Measurements from ENCODE around the gene RCAN1. TPM values are rescaled to one million over a fixed set of nuclear protein-coding genes. Genes with fewer than 3 reads are reported as not detected.

RCAN1 gene
- total RNA-seq, 2 experiments from 2014 or later: 11.5 to 13.2 TPM

DNA sequence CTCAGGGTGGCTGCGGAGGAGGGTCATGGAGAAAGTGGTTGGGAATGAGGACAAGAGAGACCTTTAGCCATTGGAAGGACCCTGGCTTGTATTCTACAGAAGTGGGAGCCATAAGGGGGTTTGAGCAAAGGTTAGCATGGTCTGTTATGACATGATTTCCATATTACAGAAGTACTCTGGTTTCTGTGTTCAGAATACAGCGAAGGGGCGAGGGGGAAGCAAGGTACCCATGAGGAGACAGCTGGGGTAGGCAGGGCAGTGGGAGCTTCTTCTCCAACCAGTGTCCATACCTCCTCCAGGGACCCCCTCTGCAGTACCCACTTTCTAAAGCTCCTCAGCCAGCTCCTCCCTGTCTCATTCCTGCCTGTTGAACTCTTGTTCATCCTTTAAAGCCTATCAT, 81.0 kb downstream of the RCAN1 start:
- no peak for DNase-seq
- peaks cover 11% of the 10 kb centered on the region for H3K4me1 Mint-ChIP-seq
- H3K27ac Mint-ChIP-seq: peak overlapping the region; percentile 49
- H3K4me3 Mint-ChIP-seq: no peak overlapping the region
- peaks cover 7% of the 10 kb centered on the region for H3K36me3 Mint-ChIP-seq
- H3K9me3 Mint-ChIP-seq: peaks cover 1% of the 10 kb centered on the region
- no peaks in the 10 kb centered on the region for H3K27me3 Mint-ChIP-seq

- H3K4me1 Mint-ChIP-seq: peaks cover 16% of the 10 kb centered on the region
- H3K27ac Mint-ChIP-seq: no peak overlapping the region
- H3K4me3 Mint-ChIP-seq: no peak overlapping the region
- peaks cover 7% of the 10 kb centered on the region for H3K36me3 Mint-ChIP-seq
- no peak for DNase-seq
- peaks cover 3% of the 10 kb centered on the region for H3K9me3 Mint-ChIP-seq
- no peaks in the 10 kb centered on the region for H3K27me3 Mint-ChIP-seq
Measured at GRCh38 chr21:34531399-34531798, 83.5 kb downstream of the RCAN1 start.

- Mint-ChIP-seq H3K36me3 (peaks cover 7% of the 10 kb centered on the region), H3K27ac (no peak overlapping the region), H3K4me3 (no peak overlapping the region), H3K9me3 (peaks cover 3% of the 10 kb centered on the region), H3K27me3 (no peaks in the 10 kb centered on the region), H3K4me1 (peaks cover 22% of the 10 kb centered on the region)
- no peak for DNase-seq
Measured at GRCh38 chr21:34530261-34530660, 84.7 kb downstream of the RCAN1 start.

- no peak for DNase-seq
- Mint-ChIP-seq H3K4me3 (no peak overlapping the region), H3K9me3 (peaks cover 3% of the 10 kb centered on the region), H3K27ac (no peak overlapping the region), H3K36me3 (peaks cover 5% of the 10 kb centered on the region), H3K4me1 (peaks cover 19% of the 10 kb centered on the region), H3K27me3 (no peaks in the 10 kb centered on the region)
Measured at GRCh38 chr21:34528131-34528561, 86.8 kb downstream of the RCAN1 start.

DNA sequence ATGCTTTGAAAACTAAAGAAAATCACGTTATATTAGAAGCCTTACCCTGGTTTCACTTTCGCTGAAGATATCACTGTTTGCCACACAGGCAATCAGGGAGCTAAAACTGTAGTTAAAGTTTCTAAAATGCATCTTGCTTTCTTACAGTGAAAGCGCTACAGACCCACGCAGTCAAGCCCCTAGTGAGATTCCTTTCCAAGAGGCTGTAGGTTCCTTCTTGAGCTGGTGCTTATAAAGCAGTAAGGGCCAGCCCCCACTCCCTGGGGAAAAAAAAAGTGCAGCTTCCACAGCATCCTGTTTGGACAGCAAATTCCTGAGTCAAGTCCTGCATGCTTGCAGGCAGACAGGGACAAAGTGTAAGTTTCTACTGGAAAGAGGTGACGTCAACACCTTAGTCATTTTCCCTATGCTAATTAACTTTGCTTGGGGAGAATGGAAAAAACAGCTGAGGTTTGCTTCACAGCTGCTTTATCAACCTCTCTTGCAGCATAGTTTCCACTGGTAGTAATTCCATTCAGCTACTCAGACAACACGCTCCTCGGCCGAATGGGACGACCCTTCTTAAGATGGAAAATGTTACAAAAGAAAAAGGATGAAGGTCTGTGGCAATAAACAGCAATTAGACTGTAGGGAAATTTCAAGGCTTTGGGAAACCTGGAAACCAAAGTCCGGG, 88.2 kb downstream of the RCAN1 start:
- peaks cover 5% of the 10 kb centered on the region for H3K36me3 Mint-ChIP-seq
- H3K27me3 Mint-ChIP-seq: no peaks in the 10 kb centered on the region
- peaks cover 25% of the 10 kb centered on the region for H3K4me1 Mint-ChIP-seq
- DNase-seq: peak; percentile 47
- peak overlapping the region; percentile 66 for H3K4me3 Mint-ChIP-seq
- H3K9me3 Mint-ChIP-seq: peaks cover 3% of the 10 kb centered on the region
- H3K27ac Mint-ChIP-seq: peak overlapping the region; percentile 92

DNA sequence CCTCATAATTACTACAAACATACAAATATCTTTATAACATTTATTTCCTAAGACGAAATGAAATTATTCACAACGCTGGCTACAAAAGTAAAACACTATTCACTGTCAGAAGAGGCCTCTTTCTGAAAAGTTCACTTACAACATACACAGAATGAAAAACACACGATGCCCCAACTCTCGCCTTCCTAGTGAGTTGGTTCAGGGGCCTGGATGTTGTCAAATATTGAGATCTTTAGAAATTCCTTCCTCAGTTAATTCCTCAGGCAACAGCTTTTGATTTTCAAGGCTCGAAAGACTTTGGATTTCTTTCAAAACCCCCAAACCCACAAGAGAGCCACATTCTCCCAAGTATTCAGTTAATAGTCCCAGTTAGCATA, 88.7 kb downstream of the RCAN1 start:
- Mint-ChIP-seq H3K4me3 (peak overlapping the region; percentile 66), H3K27ac (peak overlapping the region; percentile 92), H3K4me1 (peaks cover 25% of the 10 kb centered on the region), H3K27me3 (no peaks in the 10 kb centered on the region), H3K36me3 (peaks cover 9% of the 10 kb centered on the region), H3K9me3 (peaks cover 3% of the 10 kb centered on the region)
- DNase-seq: no peak

DNA sequence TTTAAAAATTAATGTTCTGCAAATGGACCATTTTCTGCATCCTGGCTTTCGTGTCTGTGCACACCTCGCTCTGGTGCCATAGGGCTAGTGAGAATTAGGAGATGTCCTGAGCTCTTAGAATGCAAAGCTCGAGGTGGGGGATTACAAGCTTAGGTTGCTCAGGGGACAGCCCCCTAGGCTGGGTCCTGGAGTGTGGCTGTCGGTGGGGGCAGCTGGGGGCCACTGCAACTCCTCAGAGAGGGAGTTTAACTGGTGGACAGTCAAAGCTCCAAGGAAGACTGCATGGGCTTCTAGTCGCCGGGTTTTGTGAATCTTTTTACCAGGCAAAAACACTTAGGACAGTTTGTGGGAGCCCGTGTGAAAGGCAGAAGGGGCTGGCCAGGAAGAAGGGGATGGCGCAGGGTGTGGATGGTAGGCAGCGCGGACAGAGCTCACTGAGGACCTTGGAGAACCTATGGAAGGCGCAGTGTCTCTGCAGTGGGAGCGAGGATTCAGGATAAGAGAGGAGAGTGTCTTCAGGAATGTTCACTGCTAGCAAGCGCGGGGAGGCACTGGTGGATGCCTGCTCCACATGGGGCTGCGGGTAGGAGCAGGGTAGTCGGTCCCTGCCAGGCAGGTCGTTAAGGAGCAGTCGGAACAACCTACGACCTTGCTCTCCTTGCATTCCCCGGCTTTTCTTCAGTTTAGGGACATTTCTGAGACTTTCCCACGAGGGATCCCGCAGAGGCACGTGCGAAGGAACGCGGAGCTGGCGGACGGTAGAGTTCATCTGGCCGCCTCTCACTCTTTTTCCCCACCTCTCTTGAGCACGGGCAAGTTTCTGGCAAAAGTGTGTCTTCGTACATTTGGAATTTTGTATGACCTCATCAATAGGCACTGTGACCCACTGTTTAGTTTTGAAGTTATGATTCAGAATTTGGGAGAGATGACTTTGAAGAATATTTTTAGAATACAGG, 90.0 kb downstream of the RCAN1 start:
- Mint-ChIP-seq H3K9me3 (peaks cover 3% of the 10 kb centered on the region), H3K27me3 (no peaks in the 10 kb centered on the region), H3K4me3 (no peak overlapping the region), H3K36me3 (peaks cover 6% of the 10 kb centered on the region), H3K27ac (no peak overlapping the region), H3K4me1 (peaks cover 25% of the 10 kb centered on the region)
- DNase-seq: no peak

GRCh38 chr21:34523019-34523555, 91.8 kb downstream of the RCAN1 start:
- Mint-ChIP-seq H3K27ac (no peak overlapping the region), H3K4me1 (peaks cover 26% of the 10 kb centered on the region), H3K9me3 (peaks cover 1% of the 10 kb centered on the region), H3K36me3 (peaks cover 6% of the 10 kb centered on the region), H3K27me3 (no peaks in the 10 kb centered on the region), H3K4me3 (no peak overlapping the region)
- DNase-seq: no peak

- no peaks in the 10 kb centered on the region for H3K9me3 Mint-ChIP-seq
- peaks cover 12% of the 10 kb centered on the region for H3K36me3 Mint-ChIP-seq
- no peaks in the 10 kb centered on the region for H3K27me3 Mint-ChIP-seq
- no peak overlapping the region for H3K4me3 Mint-ChIP-seq
- H3K27ac Mint-ChIP-seq: no peak overlapping the region
- H3K4me1 Mint-ChIP-seq: peaks cover 33% of the 10 kb centered on the region
- no peak for DNase-seq
Measured at GRCh38 chr21:34522284-34522683, 92.6 kb downstream of the RCAN1 start.

- Mint-ChIP-seq H3K4me1 (peaks cover 31% of the 10 kb centered on the region), H3K27ac (no peak overlapping the region), H3K4me3 (no peak overlapping the region), H3K9me3 (no peaks in the 10 kb centered on the region), H3K36me3 (peaks cover 12% of the 10 kb centered on the region), H3K27me3 (no peaks in the 10 kb centered on the region)
- no peak for DNase-seq
Measured at GRCh38 chr21:34521561-34521960, 93.4 kb downstream of the RCAN1 start.

GRCh38 chr21:34520764-34521508, 94.0 kb downstream of the RCAN1 start:
- Mint-ChIP-seq H3K27ac (no peak overlapping the region), H3K4me3 (no peak overlapping the region), H3K27me3 (no peaks in the 10 kb centered on the region), H3K4me1 (peaks cover 25% of the 10 kb centered on the region), H3K36me3 (peaks cover 12% of the 10 kb centered on the region), H3K9me3 (no peaks in the 10 kb centered on the region)
- no peak for DNase-seq

DNA sequence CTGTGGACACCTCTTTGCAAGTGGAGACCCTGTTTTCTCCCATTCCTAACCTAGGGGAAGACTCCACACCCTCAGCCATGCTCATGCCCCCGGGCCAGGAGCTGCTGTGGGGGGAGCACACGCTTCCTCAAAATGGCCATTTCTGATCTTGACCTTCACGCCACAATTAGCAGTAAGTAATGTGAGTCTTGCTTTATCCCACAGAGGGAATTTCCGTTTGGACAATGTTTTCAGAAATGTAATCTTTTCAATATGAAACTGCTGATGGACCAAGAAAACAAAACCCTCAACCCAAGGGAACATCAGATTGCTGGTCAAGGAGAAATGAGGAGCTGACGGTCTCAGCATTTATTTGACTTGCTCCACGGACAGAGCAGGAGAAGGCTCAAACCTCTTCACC, 94.6 kb downstream of the RCAN1 start:
- peaks cover 24% of the 10 kb centered on the region for H3K4me1 Mint-ChIP-seq
- H3K27ac Mint-ChIP-seq: no peak overlapping the region
- H3K4me3 Mint-ChIP-seq: no peak overlapping the region
- H3K27me3 Mint-ChIP-seq: no peaks in the 10 kb centered on the region
- H3K36me3 Mint-ChIP-seq: peaks cover 12% of the 10 kb centered on the region
- no peaks in the 10 kb centered on the region for H3K9me3 Mint-ChIP-seq
- DNase-seq: no peak

DNA sequence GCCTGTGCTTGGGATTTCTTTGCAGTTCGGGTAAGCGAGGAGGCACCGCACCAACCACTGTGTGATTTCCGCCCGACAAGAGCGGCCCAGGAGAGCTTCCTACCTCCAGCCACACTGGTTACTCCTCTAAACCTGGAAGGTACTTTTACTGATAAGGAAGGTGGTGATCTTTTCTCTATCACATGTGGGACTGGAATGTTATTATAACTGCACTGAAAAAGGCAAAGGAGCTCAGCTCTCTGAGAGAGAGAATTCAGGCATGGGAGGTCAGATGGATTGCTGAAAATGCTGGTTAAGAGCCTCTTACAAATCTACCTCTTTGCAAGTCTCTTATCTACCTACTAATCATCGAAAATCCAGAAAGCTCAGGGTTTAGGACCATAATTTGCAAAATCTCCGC, 95.2 kb downstream of the RCAN1 start:
- Mint-ChIP-seq H3K27ac (no peak overlapping the region), H3K4me1 (peaks cover 23% of the 10 kb centered on the region), H3K4me3 (no peak overlapping the region), H3K27me3 (no peaks in the 10 kb centered on the region), H3K36me3 (peaks cover 12% of the 10 kb centered on the region), H3K9me3 (no peaks in the 10 kb centered on the region)
- DNase-seq: no peak

- peaks cover 21% of the 10 kb centered on the region for H3K4me1 Mint-ChIP-seq
- no peak overlapping the region for H3K4me3 Mint-ChIP-seq
- DNase-seq: no peak
- no peaks in the 10 kb centered on the region for H3K27me3 Mint-ChIP-seq
- peaks cover 12% of the 10 kb centered on the region for H3K36me3 Mint-ChIP-seq
- no peak overlapping the region for H3K27ac Mint-ChIP-seq
- H3K9me3 Mint-ChIP-seq: no peaks in the 10 kb centered on the region
Measured at GRCh38 chr21:34519016-34519415, 95.9 kb downstream of the RCAN1 start.

GRCh38 chr21:34518301-34518700, 96.6 kb downstream of the RCAN1 start:
- no peak for DNase-seq
- no peak overlapping the region for H3K27ac Mint-ChIP-seq
- H3K4me3 Mint-ChIP-seq: no peak overlapping the region

More at GRCh38 chr21:34518301-34518700, 96.6 kb downstream of the RCAN1 start:
- Mint-ChIP-seq H3K9me3 (no peaks in the 10 kb centered on the region), H3K36me3 (peaks cover 12% of the 10 kb centered on the region), H3K4me1 (peaks cover 21% of the 10 kb centered on the region), H3K27me3 (no peaks in the 10 kb centered on the region)
